ENCODE data around the gene SPSB2.
A peak's percentile ranks its signal among the peaks of the same experiment; 100 is the strongest.
"Not testable (repeated sequence)": the region's sequence is repeated elsewhere in the genome, so short reads cannot be mapped to it uniquely, and the experiment has no call there.

Gene SPSB2

GRCh38 chr12:6873094-6874014 is at the start of gene SPSB2:
SPSB2 (minus strand) TSS chr12:6873303; CDS start chr12:6872901, 402 bp downstream.
- peak; percentile 95 to 99 for DNase-seq (ENCODE audit: low read depth in 2 of 2)

GRCh38 chr12:6921996-6922946 is 49.2 kb upstream of the SPSB2 start:
- DNase-seq (ENCODE audit: low read depth in 2 of 2), result no peak

- DNase-seq (ENCODE audit: low read depth in 2 of 2), result no peak
Observed at GRCh38 chr12:6921539-6921938, 48.4 kb upstream of the SPSB2 start.

- no peak for DNase-seq (ENCODE audit: low read depth in 2 of 2)
Observed at GRCh38 chr12:6919588-6919987, 46.5 kb upstream of the SPSB2 start.

DNA sequence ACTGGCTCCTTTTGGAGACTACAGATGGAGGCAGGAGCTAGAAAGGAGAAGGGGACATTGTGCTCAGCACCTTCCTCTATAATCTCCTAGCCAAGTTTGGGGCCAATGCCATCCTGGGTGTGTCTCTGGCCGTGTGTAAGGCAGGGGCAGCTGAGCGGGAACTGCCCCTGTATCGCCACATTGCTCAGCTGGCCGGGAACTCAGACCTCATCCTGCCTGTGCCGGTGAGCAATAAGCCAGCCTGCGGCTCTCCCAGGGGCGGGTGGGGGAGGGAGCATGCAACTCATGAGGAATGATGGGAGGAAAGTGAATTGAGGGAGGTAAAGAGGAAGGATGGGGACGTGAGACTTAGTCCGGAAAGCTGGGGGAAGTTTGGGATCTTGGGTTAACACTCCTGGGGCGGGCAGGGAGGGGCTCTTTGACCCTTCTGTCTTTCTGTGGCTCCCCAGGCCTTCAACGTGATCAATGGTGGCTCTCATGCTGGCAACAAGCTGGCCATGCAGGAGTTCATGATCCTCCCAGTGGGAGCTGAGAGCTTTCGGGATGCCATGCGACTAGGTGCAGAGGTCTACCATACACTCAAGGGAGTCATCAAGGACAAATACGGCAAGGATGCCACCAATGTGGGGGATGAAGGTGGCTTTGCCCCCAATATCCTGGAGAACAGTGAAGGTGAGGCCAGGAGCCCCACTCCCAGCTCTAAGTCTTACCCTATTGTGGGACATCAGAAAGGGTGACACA is 44.6 kb upstream of the SPSB2 start:
- no peak for DNase-seq (ENCODE audit: low read depth in 2 of 2)

- no peak for DNase-seq (ENCODE audit: low read depth in 2 of 2)
Observed at GRCh38 chr12:6916426-6917200, 43.5 kb upstream of the SPSB2 start.

- DNase-seq (ENCODE audit: low read depth in 2 of 2), result no peak
Observed at GRCh38 chr12:6915789-6916285, 42.7 kb upstream of the SPSB2 start.

DNA sequence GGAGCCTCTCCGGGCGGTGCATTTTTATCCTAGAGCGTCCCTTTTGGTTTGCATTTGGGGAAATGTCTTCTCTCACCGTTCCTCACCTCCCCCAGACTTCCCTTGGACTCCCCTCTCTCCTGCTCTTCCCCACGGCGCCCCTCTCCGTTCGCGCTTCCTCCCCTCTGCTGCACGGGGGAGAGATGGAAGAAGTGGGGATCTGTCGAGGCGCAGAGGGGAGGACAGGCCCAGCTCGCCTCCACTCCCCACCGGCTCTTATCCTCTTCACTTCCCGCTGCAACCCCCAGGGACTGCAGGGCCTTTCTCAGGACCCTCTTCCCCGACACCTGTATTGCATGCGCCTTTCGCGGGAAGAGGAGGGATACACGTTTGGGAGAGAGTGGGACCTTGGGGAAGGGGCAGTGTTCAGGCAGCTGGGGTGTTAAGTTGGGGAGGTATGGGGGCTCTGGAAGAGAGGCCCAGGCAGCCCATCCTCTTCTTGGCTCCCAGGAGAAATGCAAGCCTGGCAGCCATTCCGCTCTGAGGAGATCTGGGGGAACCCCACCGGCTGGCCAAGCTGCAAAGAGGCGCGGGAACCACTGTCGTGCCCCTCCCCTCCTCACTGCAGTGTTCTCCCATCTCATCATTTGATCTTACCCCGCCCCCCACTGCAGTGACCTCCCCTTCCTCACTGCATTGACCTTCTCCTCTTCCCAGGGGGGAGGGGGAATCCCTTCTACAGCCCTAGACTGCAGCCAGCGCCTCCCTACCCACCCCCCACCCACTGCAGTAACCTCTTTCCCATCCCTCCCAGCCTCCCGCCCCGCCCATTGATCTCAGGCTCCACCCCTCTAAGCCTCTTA is 42.1 kb upstream of the SPSB2 start:
- DNase-seq (ENCODE audit: low read depth in 2 of 2), result no peak

DNA sequence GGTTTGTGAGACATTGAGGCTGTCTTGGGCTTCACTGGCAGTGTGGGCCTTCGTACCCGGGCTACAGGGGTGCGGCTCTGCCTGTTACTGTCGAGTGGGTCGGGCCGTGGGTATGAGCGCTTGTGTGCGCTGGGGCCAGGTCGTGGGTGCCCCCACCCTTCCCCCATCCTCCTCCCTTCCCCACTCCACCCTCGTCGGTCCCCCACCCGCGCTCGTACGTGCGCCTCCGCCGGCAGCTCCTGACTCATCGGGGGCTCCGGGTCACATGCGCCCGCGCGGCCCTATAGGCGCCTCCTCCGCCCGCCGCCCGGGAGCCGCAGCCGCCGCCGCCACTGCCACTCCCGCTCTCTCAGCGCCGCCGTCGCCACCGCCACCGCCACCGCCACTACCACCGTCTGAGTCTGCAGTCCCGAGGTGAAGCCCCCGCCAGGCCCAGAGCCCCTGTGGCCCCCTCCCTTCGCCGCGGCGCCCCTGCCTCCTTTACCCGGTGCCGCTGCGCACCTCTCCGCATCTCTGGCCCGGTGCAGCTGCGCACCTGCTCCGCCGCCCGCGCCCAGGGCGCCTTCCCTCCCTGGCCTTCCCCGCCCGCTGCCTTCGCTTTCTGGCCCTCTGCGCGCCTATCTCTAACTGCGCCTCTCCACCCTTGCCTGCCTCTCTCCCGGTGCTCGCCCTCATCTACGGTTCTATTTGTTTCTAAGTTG is 41.3 kb upstream of the SPSB2 start, which contains the start of gene ENO2:
Gene ENO2 (plus strand): TSS at position 335 of the 701 bp plus-strand sequence. CDS start 1,253 bp downstream, outside the sequence.
- DNase-seq (ENCODE audit: low read depth in 2 of 2), result peak; percentile 62 to 75

DNA sequence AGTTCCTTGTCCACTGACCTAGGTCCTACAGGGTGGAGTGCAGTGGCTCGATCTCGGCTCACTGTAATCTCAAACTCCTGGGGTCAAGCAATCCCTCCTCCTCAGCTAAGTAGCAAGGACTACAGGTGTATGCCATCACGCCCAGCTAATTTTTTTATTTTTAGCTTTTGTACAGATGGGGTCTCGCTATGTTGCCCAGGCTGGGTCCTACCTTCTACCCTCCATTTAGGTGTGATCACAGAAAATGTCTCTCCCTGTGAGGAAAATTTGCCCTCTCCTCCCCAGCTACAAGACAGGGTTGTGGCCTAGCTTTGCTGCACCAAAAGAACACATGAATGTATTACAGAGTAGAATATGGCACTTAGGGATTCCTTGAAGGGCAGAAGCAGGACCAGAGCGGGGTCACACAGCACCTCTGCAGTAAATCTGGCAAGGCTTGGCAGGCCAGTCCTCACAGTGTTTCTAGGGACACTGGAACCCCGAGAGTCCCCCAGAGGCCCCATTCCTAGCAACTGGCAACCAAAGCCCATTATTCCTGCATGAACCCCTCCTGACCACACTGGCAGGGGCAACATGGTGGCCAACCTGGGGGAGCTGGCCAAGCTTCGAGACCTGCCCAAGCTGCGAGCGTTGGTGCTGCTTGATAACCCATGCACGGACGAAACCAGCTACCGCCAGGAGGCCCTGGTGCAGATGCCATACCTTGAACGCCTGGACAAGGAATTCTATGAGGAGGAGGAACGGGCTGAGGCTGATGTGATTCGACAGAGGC is 39.2 kb upstream of the SPSB2 start:
- DNase-seq (ENCODE audit: low read depth in 2 of 2), result no peak

DNA sequence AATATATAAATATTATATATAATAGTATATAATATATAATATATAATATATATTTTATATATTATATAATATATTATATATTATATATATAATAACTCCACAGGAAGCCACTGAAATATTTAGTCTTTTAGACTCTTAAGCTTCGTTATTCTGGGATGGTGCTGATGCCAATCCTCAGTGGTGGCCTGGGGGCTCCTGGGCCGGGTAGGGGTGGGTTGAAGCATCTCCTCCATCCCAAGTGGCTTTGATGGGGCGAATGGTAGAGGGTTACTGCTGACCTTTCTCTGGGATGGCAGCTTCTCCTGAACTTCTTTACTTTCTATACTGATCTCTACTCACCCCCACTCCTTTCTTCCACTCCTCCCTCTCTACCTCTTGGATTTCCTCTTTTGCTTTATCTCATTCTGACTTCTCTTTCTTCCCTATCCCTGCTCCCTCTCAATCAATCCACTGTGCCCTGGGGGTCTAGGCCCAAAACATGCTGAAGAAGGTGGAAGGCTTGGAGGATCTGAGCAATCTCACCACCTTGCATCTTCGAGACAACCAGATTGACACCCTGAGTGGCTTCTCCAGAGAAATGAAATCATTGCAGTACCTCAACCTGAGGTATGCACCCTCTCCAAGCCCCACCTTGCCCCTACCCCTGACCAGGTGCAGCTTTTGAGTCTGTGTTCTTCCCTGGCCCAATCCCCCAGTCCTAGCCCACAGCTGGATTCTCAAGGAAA is 36.5 kb upstream of the SPSB2 start:
- DNase-seq (ENCODE audit: low read depth in 2 of 2), result no peak

DNA sequence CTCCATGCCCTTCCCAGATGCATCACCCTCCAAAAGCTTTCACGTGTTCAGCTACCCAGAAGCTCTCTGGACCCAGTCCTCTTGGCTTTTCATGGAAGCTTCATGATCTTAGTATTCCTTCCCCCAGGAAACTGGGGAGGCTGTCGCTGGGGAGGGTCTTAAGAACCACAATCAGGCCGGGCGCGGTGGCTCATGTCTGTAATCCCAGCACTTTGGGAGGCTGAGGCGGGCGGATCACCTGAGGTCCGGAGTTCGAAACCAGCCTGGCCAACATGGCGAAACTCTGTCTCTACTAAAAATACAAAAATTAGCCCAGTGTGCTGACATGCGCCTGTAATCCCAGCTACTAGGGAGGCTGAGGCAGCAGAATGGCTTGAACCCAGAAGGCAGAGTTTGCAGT is 35.0 kb upstream of the SPSB2 start:
- not testable (repeated sequence) for DNase-seq (ENCODE audit: low read depth in 2 of 2)

DNA sequence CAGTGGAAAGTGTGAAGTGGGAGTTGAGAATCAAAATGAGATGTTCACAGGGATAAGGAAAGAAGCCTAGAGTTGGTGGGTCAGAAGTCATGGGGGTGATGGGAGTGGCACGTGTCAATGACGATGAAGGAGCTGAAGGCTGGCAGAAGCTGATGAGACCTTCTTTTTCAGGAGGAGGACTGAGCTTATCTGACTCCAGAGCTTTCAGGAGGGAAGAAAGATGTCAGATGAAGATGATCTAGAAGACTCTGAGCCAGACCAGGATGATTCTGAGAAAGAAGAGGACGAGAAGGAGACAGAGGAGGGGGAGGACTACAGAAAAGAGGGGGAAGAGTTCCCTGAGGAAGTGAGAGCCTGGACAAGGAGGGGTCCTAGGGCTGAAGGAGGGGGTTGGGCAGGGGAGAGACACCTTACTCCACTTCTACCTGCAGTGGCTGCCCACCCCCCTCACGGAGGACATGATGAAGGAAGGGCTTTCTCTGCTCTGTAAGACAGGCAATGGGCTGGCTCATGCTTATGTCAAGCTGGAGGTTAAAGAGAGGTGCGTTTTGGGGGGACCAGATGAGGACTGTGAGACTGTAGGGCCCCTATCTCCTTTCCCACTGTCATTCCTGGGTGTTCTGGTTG is 32.4 kb upstream of the SPSB2 start:
- no peak for DNase-seq (ENCODE audit: low read depth in 2 of 2)

DNA sequence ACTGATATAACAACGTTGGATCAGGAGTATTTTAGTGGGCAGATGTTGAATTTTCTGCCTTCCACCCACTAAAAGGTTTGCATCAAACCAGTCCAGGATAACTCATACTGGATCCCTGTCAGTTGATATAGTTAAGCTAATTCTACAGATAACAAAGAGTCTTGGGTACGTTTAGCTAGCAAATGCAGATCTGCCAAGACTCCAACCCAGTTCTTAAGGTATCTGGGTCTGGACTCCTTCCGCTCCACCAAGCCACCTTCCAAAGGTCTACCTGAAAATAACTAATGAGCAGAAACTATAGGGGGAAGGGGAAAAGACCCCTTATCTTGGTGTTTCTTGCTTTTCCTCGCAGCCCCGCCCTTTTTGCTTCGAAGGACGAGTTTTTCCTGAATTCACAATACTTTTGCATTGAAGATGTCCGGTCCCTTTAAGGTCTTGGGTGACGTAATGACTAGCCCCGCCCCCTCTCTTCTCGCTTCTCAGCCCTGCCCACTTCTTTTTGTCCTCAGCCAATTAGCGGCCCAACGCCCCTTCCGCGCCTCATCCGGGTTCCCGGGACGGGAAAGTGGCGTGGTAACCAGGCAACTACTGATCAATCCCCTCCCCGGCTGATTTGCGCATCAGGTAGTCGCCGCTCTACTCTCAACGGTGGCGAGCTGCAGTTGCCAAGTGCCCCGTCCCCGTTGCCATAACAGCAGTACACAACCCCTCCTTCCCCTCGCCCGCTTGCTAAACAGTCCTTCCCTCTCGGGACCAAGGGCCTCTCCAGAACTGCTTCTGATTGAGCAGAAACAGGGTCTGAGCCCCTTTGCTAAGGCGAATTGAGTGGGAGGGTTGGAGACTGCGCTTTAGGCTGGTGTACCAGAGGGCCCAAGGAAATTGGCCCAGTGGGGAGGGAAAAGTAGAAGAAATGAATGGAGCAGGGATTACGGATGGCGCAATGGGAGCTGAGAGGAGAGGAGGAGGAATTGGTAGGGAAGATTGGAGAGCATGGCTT is 31.5 kb upstream of the SPSB2 start, which contains the start of gene LRRC23:
Gene LRRC23 (plus strand): TSS at position 543 of the 997 bp plus-strand sequence. CDS start 812 bp downstream, outside the sequence.
- peak; percentile 95 to 99 for DNase-seq (ENCODE audit: low read depth in 2 of 2)

DNA sequence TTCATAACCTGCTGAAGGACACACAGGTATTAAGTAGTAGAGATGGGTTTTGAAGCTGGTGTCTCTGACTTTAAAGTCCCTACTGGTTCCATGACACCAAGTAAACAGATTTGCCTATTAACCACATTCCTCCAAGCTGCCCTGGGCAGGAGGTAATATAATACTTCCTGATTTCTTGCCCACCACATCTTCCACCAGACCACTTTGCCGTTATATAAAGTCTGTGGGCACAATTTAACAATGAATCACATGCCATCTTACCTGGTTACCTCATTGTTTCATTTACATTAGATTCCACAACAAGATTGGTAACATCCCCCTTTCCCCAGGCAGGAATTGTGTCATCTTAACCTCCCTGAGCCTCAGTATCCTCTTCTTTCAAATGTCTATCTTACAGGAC is 30.6 kb upstream of the SPSB2 start:
- no peak for DNase-seq (ENCODE audit: low read depth in 2 of 2)

GRCh38 chr12:6902448-6902847 is 29.3 kb upstream of the SPSB2 start:
- no peak for DNase-seq (ENCODE audit: low read depth in 2 of 2)
